Panc1 (cell line): ENCODE measurements around the gene PRKCA. TPM values are rescaled to one million over a fixed set of nuclear protein-coding genes. Genes with fewer than 3 reads are reported as not detected.

Experiments
- ATAC-seq: fragments of 200-7000 bp; cut with Tn5 transposase; 2 replicates; pipeline ENCODE4 v1.9.1; 2020; ENCODE audit warnings: mild to moderate bottlenecking, moderate library complexity
- BruUV-seq: library from RNA; stranded (reverse); fragments of 400-500 nt; replicated peaks from 2 replicates; lab custom pipeline; 2021; lab: Mats Ljungman, UMichigan
- CTCF ChIA-PET: fragments of 300-600 bp; sonication (Branson Sonifier 250); formaldehyde crosslinking; loops from one replicate; lab custom pipeline; 2022; ENCODE audit warnings: antibody characterized with exemption; lab: Charles Lee
- POLR2A ChIA-PET: fragments of 300-600 bp; sonication (Branson Sonifier 250); formaldehyde crosslinking; loops from one replicate; lab custom pipeline; 2022; ENCODE audit warnings: antibody characterized with exemption; lab: Charles Lee
- DNase-seq: peaks from one replicate; pipeline ENCODE4 v3.0.0-alpha.2; 2010; ENCODE audit warnings: low read depth, low spot score
- H3K27ac ChIP-seq: 2 replicates; pipeline ENCODE4 v1.5.1; 2011; ENCODE audit warnings: mild to moderate bottlenecking, low read length, inconsistent platforms
- H3K27me3 ChIP-seq: fragments of 200-500 bp; sonication (Bioruptor generic); 2 replicates; pipeline ENCODE4 v1.6.0; 2014; ENCODE audit warnings: low read length, inconsistent platforms; ENCODE audit not compliant: control insufficient read depth, insufficient read depth
- H3K36me3 ChIP-seq: fragments of 200-500 bp; sonication (Bioruptor generic); 2 replicates; pipeline ENCODE4 v1.5.1; 2014; ENCODE audit warnings: inconsistent platforms, mild to moderate bottlenecking, low read length, moderate library complexity; ENCODE audit not compliant: control insufficient read depth, insufficient read depth
- H3K4me1 ChIP-seq: 2 replicates; pipeline ENCODE4 v1.5.1; 2011; ENCODE audit warnings: inconsistent platforms, mild to moderate bottlenecking, low read length, moderate library complexity; ENCODE audit not compliant: control insufficient read depth, insufficient read depth
- H3K4me3 ChIP-seq, 2 experiments: 2 replicates each; pipeline ENCODE4 v1.5.1; 2011 to 2012; ENCODE audit warnings: low read depth in 2 of 2, low read length in 2 of 2, mild to moderate bottlenecking in 2 of 2, inconsistent platforms in 1 of 2, moderate library complexity in 1 of 2
- H3K9me3 ChIP-seq: fragments of 200-500 bp; sonication (Bioruptor generic); 2 replicates; pipeline ENCODE4 v1.5.1; 2014; ENCODE audit warnings: low read depth, mild to moderate bottlenecking, inconsistent platforms, low read length, moderate library complexity; ENCODE audit not compliant: control insufficient read depth, insufficient read depth
- CTCF ChIP-seq: fragments of 450-650 bp; IDR thresholded peaks from 2 replicates; pipeline ENCODE4 v1.5.1; 2017; ENCODE audit warnings: mild to moderate bottlenecking
- POLR2AphosphoS5 ChIP-seq: IDR thresholded peaks from 2 replicates; pipeline ENCODE4 v1.6.1; 2012; ENCODE audit warnings: mild to moderate bottlenecking, low read depth, low read length, moderate library complexity
- REST ChIP-seq, 2 experiments: IDR thresholded peaks; 2 replicates each; pipeline ENCODE4 v1.6.1; 2011 to 2012; ENCODE audit warnings: low read depth in 2 of 2, control low read depth in 1 of 2, low read length in 1 of 2, mild to moderate bottlenecking in 1 of 2, moderate library complexity in 1 of 2; ENCODE audit not compliant: insufficient read depth in 1 of 2
- SIN3A ChIP-seq: IDR thresholded peaks from 2 replicates; pipeline ENCODE4 v1.6.1; 2012; ENCODE audit warnings: low read depth, mild to moderate bottlenecking, low read length, moderate library complexity, borderline replicate concordance; ENCODE audit not compliant: insufficient read depth
- TCF7L2 ChIP-seq: IDR thresholded peaks from 2 replicates; pipeline ENCODE4 v1.6.1; 2011; ENCODE audit warnings: mild to moderate bottlenecking, low read depth, low read length, inconsistent platforms
- in situ Hi-C: cut with HindIII; loops from 2 replicates; pipeline ENCODE4 v1.10.0; 2016; ENCODE audit warnings: low sequenced_read_pairs, low pct_unique_long_range_greater_than_20kb
- intact Hi-C: fragments of 100-400 bp; cut with micrococcal nuclease; formaldehyde crosslinking; loops from one replicate; pipeline ENCODE4 v1.10.0; 2022; ENCODE audit not compliant: unreplicated experiment
- total RNA-seq: library from RNA; stranded (reverse); gene quantifications from one replicate; pipeline ENCODE4 v1.2.1, GENCODE V29; 2021; ENCODE audit not compliant: unreplicated experiment

Gene PRKCA
- total RNA-seq, 1 experiment from 2014 or later = 53.0 TPM

- no peaks in the 10 kb centered on the region for H3K9me3 ChIP-seq
- in situ Hi-C loops = no loop called here
- TF ChIP-seq TCF7L2 (no peak), CTCF (no peak), REST (IDR thresholded peaks at IDR 0.05; ENCODE audit: insufficient read depth in 1 of 2, low read depth in 2 of 2, low read length in 1 of 2) (no peak), POLR2AphosphoS5 (no peak), SIN3A (no peak)
- no TSS peak for BruUV-seq
- H3K27me3 ChIP-seq = no peaks in the 10 kb centered on the region
- no peak overlapping the region for H3K27ac ChIP-seq
- no peak overlapping the region for H3K4me3 ChIP-seq
- no peaks in the 10 kb centered on the region for H3K36me3 ChIP-seq
- DNase-seq (no peak), ATAC-seq (no peak)
- ChIA-PET CTCF (no interaction called here), POLR2A (no interaction called here)
- intact Hi-C loops = no loop called here
- peaks cover 6% of the 10 kb centered on the region for H3K4me1 ChIP-seq
Measured at GRCh38 chr17:66525338-66525737, 222.9 kb downstream of the PRKCA start.

GRCh38 chr17:66526827-66527226 is 224.4 kb downstream of the PRKCA start:
- POLR2A ChIA-PET = no interaction called here
- in situ Hi-C loops (no loop called here), intact Hi-C loops (no loop called here)
- no peaks in the 10 kb centered on the region for H3K27me3 ChIP-seq
- ATAC-seq = 0 out of 2 replicates have a peak, but pooled peaks have one; percentile 26
- peaks cover 6% of the 10 kb centered on the region for H3K4me1 ChIP-seq
- no peaks in the 10 kb centered on the region for H3K9me3 ChIP-seq
- no peak for DNase-seq
- H3K4me3 ChIP-seq = no peak overlapping the region
- CTCF ChIA-PET = no interaction called here
- TF ChIP-seq CTCF (no peak), POLR2AphosphoS5 (no peak), REST (IDR thresholded peaks at IDR 0.05; ENCODE audit: insufficient read depth in 1 of 2, low read depth in 2 of 2, low read length in 1 of 2) (no peak), SIN3A (no peak), TCF7L2 (no peak)
- no peak overlapping the region for H3K27ac ChIP-seq
- H3K36me3 ChIP-seq = no peaks in the 10 kb centered on the region
- no TSS peak for BruUV-seq
